AG10803 (cell line): Measurements from ENCODE around the gene ITSN1.
"Not testable (repeated sequence)": the region's sequence is repeated elsewhere in the genome, so short reads cannot be mapped to it uniquely, and the experiment has no call there.

Experiments used
- DNase-seq: peaks from one replicate; pipeline ENCODE4 v3.0.0; 2010; ENCODE audit warnings: low read depth
- H3K4me3 ChIP-seq: 2 replicates; pipeline ENCODE4 v1.5.1; 2011; ENCODE audit warnings: mild to moderate bottlenecking, low read length, control low read depth
- CTCF ChIP-seq: conservative IDR thresholded peaks from 2 replicates; pipeline ENCODE4 v1.5.1; 2011; ENCODE audit warnings: mild to moderate bottlenecking, low read length, control low read depth, inconsistent platforms

ITSN1 gene

GRCh38 chr21:33865176-33865575 is 222.9 kb downstream of the ITSN1 start:
- no peak overlapping the region for H3K4me3 ChIP-seq
- no peak for DNase-seq
- TF ChIP-seq CTCF: no peak

DNA sequence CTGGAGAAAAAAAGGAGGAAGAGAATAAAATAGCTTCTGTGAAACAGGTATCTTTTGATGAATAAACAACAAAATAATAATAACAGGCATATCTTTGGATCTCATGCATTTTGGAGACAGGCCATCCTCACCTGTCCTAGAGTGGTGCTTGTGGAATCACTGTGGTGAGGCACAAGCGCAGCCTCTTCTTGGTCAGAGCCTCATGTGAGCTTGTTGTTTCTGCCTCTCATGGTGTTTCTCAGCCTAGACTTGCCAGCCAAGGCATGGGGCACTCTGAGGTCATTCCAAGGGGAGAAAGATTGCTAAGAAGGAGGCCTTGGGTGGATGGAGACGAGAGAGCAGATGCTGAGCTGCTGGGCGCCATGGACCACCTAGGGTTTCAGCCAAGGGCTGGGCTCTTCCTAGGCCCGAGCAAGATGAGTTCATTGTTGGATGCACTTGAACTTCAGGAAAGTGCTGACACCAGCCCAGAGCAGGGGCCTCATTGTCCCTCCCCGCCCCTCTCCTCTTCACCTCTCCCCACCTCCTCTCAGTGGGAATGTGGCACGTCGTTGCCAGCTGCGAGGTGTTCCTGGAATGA is 223.8 kb downstream of the ITSN1 start:
- no peak overlapping the region for H3K4me3 ChIP-seq
- TF ChIP-seq CTCF: no peak
- no peak for DNase-seq

GRCh38 chr21:33866826-33867225 is 224.5 kb downstream of the ITSN1 start:
- no peak overlapping the region for H3K4me3 ChIP-seq
- no peak for TF ChIP-seq CTCF
- peak; percentile 37 for DNase-seq

DNA sequence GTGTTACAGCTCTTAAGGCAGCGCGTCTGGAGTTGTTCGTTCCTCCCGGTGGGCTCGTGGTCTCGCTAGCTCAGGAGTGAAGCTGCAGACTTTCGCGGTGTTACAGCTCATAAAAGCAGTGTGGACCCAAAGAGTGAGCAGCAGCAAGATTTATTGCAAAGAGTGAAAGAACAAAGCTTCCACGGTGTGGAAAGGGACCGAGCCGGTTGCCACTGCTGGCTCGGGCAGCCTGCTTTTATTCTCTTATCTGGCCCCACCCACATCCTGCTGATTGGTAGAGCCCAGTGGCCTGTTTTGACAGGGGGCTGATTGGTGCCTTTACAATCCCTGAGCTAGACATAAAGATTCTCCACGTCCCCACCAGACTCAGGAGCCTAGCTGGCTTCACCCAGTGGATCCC is 225.6 kb downstream of the ITSN1 start:
- H3K4me3 ChIP-seq, DNase-seq: not testable (repeated sequence)

GRCh38 chr21:33869873-33870272 is 227.6 kb downstream of the ITSN1 start:
- no peak for TF ChIP-seq CTCF
- DNase-seq: no peak
- no peak overlapping the region for H3K4me3 ChIP-seq

DNA sequence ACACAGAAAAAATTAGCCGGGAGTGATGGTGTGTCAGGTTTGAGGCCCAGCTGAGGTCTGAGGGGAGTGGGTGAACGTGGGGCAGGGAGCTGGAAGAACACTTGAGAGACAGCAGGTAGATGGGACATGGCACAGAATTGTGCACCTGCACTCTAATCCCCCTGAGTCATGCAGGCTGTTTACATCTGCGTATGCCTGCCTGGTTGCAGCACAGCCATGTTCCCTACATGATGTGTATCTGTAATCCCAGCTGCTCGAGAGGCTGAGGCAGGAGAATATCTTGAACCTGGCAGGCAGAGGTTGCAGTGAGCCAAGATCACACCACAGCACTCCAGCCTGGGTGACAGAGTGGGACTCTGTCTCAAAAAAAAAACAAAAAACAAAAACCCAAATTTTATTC is 228.5 kb downstream of the ITSN1 start:
- no peak for TF ChIP-seq CTCF
- H3K4me3 ChIP-seq: no peak overlapping the region
- no peak for DNase-seq

DNA sequence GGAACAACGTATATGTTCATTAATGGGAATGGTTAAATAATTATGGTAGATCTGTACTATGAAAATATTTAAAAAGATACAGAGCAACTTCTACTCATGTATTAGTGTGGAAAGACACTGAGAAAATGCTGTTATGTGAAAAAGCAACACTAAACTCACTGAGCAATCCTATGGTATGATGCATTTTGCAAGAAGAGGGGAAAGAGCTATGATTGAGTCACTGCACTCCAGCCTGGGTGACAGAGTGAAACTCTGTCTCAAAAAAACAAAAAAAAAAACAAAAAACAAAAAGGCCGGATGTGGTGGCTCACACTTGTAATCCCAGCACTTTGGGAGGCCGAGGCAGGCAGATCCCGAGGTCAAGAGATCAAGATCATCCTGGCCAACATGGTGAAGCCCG is 228.9 kb downstream of the ITSN1 start:
- peak; percentile 42 for DNase-seq
- no peak overlapping the region for H3K4me3 ChIP-seq
- no peak for TF ChIP-seq CTCF
